K562 (cell line): ENCODE measurements around the gene BCL7B. TPM values are rescaled to one million over a fixed set of nuclear protein-coding genes. Genes with fewer than 3 reads are reported as not detected.

Experiments
- ELF2 ChIP-seq: fragments of 250-450 bp; sonication (Bioruptor Pico); IDR thresholded peaks from 2 replicates; pipeline ENCODE4 v1.5.0; 2021; ENCODE audit warnings: mild to moderate bottlenecking
- FOXK2 ChIP-seq, 2 experiments: fragments of 450-650 bp; IDR thresholded peaks in 1 of 2; conservative IDR thresholded peaks in 1 of 2; 2 replicates each; pipeline ENCODE4 v1.6.1; 2016; ENCODE audit warnings: low read depth in 2 of 2, mild to moderate bottlenecking in 1 of 2
- JUND ChIP-seq, 2 experiments: IDR thresholded peaks; 2 replicates in 1 of 2; 3 replicates in 1 of 2; pipeline ENCODE4 v1.6.1; 2011; ENCODE audit warnings: borderline replicate concordance in 2 of 2, low read depth in 2 of 2, low read length in 2 of 2, improper control_type of control experiment in 1 of 2, missing biosample characterization in 1 of 2, missing genetic modification characterization in 1 of 2, missing genetic modification reagents in 1 of 2
- MTA2 ChIP-seq: fragments of 450-650 bp; IDR thresholded peaks from 2 replicates; pipeline ENCODE4 v1.6.1; 2016; ENCODE audit warnings: low read depth
- RBBP5 ChIP-seq: fragments of 200-600 bp; sonication (generic); IDR thresholded peaks from 2 replicates; pipeline ENCODE4 v1.6.1; 2012; ENCODE audit warnings: borderline replicate concordance, mild to moderate bottlenecking, low read length, control low read depth, inconsistent platforms; ENCODE audit not compliant: insufficient read depth, poor library complexity, severe bottlenecking
- ZNF764 ChIP-seq: fragments of 250-450 bp; sonication (Bioruptor Pico); IDR thresholded peaks from 2 replicates; pipeline ENCODE4 v1.4.0; 2020; ENCODE audit warnings: low read depth, mild to moderate bottlenecking, moderate library complexity
- polyA plus RNA-seq, 8 experiments: library from polyadenylated mRNA; depleted of rRNA in 4 of 8; stranded (reverse) in 5 of 8; unstranded in 3 of 8; fragments of >200 nt; fragmentation: Nextera tagmentation in 2 of 8; fragmentation: Illumina TruSeq in 1 of 8; extraction: Ambion mirVana in 2 of 8; extraction: Trizol in 1 of 8; gene quantifications; 2 replicates each; pipeline versions ENCODE4 v1.2.1 to v1.2.3, GENCODE V29; 2011 to 2014; ENCODE audit warnings: inconsistent platforms in 1 of 8, missing spikeins in 1 of 8
- total RNA-seq, 7 experiments: library from RNA; depleted of rRNA in 6 of 7; stranded (reverse); fragments of >200 nt in 6 of 7; fragmentation: Illumina TruSeq in 2 of 7; extraction: Trizol in 2 of 7; gene quantifications; 2 replicates each; pipeline versions ENCODE4 v1.2.1 to v1.2.3, GENCODE V29; 2011 to 2021; ENCODE audit warnings: low replicate concordance in 1 of 7
- TF ChIP-seq, protein P1 (sequence below): fragments of 250-450 bp; sonication (Bioruptor Pico); IDR thresholded peaks from 2 replicates; pipeline ENCODE4 v1.4.0; 2020; ENCODE audit warnings: mild to moderate bottlenecking, moderate library complexity
- TF ChIP-seq, protein P2 (sequence below), 2 experiments: fragments of 200-800 bp in 1 of 2; sonication (Bioruptor generic) in 1 of 2; sonication (generic) in 1 of 2; formaldehyde crosslinking in 1 of 2; IDR thresholded peaks in 1 of 2; conservative IDR thresholded peaks in 1 of 2; 2 replicates each; pipeline versions ENCODE4 v1.5.0 to v1.6.1; 2016 to 2020; ENCODE audit warnings: missing compliant biosample characterization in 1 of 2, missing genetic modification characterization in 1 of 2, missing genetic modification reagents in 1 of 2
- TF ChIP-seq, protein P3 (sequence below), 2 experiments: IDR thresholded peaks in 1 of 2; conservative IDR thresholded peaks in 1 of 2; 2 replicates each; pipeline ENCODE4 v1.6.1; 2016; ENCODE audit warnings: low read depth in 2 of 2, mild to moderate bottlenecking in 1 of 2, missing compliant biosample characterization in 1 of 2, missing genetic modification characterization in 1 of 2, moderate library complexity in 1 of 2
- TF ChIP-seq, protein P4 (sequence below): fragments of 450-650 bp; IDR thresholded peaks from 2 replicates; pipeline ENCODE4 v1.6.1; 2017; ENCODE audit warnings: antibody characterized with exemption, mild to moderate bottlenecking

The BCL7B gene
- total and polyA plus RNA-seq, 9 of the 15 experiments (the other 6 are each of a cell fraction or from before 2014, with no cell fraction given) = 10.0 to 73.2 (median 32.9) TPM

DNA sequence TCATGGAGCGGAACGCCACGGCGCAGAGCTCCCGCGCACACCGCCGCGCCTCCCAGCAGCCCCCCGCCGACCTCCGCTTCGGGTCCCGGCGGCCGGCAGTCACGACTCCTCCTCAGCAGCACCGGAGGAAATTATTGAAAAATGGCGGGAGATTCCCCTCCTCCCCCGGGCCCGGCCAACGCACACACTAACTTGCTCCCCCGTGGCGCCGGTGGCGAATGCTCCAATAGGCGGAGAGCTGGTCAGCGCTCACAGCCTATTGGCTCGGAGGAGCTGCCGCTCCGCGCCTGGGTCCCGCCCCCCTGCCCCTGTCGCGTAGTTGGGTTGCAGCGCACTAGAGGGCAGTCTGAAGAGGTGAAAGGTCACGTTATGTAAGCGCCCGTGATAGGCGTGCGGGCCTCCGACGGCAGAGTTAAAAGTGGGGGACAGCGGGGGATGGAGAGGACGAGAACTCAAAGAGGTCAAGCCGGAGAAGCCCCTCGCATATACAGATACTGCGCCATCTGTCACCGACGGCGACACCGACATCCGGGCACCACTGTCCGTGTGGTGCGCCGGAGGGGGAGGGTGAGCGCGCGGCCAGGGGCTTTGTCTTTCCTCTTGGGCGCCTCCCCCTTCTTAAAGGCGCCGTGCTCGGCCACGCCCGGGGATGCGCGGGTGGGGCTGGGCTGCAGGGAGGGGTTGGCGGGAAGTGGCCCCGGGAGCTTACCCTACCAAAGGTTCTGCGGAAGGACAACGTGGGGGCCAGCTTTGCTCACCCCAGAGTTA is 35.2 kb downstream of the BCL7B start, which contains the start of gene BAZ1B (continued):
- TF ChIP-seq, protein P1, sequence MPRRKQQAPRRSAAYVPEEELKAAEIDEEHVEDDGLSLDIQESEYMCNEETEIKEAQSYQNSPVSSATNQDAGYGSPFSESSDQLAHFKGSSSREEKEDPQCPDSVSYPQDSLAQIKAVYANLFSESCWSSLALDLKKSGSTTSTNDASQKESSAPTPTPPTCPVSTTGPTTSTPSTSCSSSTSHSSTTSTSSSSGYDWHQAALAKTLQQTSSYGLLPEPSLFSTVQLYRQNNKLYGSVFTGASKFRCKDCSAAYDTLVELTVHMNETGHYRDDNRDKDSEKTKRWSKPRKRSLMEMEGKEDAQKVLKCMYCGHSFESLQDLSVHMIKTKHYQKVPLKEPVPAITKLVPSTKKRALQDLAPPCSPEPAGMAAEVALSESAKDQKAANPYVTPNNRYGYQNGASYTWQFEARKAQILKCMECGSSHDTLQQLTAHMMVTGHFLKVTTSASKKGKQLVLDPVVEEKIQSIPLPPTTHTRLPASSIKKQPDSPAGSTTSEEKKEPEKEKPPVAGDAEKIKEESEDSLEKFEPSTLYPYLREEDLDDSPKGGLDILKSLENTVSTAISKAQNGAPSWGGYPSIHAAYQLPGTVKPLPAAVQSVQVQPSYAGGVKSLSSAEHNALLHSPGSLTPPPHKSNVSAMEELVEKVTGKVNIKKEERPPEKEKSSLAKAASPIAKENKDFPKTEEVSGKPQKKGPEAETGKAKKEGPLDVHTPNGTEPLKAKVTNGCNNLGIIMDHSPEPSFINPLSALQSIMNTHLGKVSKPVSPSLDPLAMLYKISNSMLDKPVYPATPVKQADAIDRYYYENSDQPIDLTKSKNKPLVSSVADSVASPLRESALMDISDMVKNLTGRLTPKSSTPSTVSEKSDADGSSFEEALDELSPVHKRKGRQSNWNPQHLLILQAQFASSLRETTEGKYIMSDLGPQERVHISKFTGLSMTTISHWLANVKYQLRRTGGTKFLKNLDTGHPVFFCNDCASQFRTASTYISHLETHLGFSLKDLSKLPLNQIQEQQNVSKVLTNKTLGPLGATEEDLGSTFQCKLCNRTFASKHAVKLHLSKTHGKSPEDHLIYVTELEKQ (CRISPR knock-in tag) = no peak
- TF ChIP-seq JUND (IDR thresholded peaks at IDR 0.05; ENCODE audit: borderline replicate concordance, low read depth, low read length) (peak; percentile 15), JUND (tag; IDR thresholded peaks at IDR 0.05; ENCODE audit: borderline replicate concordance, low read depth, low read length) (no peak; the same call in 2 of the 3 replicates), MTA2 (peak; percentile 73), RBBP5 (peak; percentile 92), ELF2 (CRISPR knock-in tag) (no peak; the same call in 1 of the 2 replicates), FOXK2 (conservative IDR thresholded peaks at IDR 0.05 in 1 of 2, IDR thresholded peaks at IDR 0.05 in 1 of 2; ENCODE audit: low read depth in 2 of 2) (peak; percentile 77 to 88), ZNF764 (0 out of 2 replicates have a peak, but pooled peaks have one; percentile 24)
- TF ChIP-seq, protein P2, sequence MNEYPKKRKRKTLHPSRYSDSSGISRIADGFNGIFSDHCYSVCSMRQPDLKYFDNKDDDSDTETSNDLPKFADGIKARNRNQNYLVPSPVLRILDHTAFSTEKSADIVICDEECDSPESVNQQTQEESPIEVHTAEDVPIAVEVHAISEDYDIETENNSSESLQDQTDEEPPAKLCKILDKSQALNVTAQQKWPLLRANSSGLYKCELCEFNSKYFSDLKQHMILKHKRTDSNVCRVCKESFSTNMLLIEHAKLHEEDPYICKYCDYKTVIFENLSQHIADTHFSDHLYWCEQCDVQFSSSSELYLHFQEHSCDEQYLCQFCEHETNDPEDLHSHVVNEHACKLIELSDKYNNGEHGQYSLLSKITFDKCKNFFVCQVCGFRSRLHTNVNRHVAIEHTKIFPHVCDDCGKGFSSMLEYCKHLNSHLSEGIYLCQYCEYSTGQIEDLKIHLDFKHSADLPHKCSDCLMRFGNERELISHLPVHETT (CRISPR knock-in tag; conservative IDR thresholded peaks at IDR 0.05 in 1 of 2, IDR thresholded peaks at IDR 0.05 in 1 of 2) = peak in 1 of 2 experiments; percentile 97; a peak in 2 of 4 replicates
- TF ChIP-seq, protein P3, sequence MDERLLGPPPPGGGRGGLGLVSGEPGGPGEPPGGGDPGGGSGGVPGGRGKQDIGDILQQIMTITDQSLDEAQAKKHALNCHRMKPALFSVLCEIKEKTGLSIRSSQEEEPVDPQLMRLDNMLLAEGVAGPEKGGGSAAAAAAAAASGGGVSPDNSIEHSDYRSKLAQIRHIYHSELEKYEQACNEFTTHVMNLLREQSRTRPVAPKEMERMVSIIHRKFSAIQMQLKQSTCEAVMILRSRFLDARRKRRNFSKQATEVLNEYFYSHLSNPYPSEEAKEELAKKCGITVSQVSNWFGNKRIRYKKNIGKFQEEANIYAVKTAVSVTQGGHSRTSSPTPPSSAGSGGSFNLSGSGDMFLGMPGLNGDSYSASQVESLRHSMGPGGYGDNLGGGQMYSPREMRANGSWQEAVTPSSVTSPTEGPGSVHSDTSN (CRISPR knock-in tag; IDR thresholded peaks at IDR 0.05; ENCODE audit: low read depth) = peak; percentile 91
- TF ChIP-seq, protein P3 (tag; conservative IDR thresholded peaks at IDR 0.05; ENCODE audit: low read depth) = peak; percentile 99
- TF ChIP-seq, protein P4, sequence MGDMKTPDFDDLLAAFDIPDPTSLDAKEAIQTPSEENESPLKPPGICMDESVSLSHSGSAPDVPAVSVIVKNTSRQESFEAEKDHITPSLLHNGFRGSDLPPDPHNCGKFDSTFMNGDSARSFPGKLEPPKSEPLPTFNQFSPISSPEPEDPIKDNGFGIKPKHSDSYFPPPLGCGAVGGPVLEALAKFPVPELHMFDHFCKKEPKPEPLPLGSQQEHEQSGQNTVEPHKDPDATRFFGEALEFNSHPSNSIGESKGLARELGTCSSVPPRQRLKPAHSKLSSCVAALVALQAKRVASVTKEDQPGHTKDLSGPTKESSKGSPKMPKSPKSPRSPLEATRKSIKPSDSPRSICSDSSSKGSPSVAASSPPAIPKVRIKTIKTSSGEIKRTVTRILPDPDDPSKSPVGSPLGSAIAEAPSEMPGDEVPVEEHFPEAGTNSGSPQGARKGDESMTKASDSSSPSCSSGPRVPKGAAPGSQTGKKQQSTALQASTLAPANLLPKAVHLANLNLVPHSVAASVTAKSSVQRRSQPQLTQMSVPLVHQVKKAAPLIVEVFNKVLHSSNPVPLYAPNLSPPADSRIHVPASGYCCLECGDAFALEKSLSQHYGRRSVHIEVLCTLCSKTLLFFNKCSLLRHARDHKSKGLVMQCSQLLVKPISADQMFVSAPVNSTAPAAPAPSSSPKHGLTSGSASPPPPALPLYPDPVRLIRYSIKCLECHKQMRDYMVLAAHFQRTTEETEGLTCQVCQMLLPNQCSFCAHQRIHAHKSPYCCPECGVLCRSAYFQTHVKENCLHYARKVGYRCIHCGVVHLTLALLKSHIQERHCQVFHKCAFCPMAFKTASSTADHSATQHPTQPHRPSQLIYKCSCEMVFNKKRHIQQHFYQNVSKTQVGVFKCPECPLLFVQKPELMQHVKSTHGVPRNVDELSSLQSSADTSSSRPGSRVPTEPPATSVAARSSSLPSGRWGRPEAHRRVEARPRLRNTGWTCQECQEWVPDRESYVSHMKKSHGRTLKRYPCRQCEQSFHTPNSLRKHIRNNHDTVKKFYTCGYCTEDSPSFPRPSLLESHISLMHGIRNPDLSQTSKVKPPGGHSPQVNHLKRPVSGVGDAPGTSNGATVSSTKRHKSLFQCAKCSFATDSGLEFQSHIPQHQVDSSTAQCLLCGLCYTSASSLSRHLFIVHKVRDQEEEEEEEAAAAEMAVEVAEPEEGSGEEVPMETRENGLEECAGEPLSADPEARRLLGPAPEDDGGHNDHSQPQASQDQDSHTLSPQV = peak; percentile 79
